HG03442 (cell line): ENCODE data around the gene ANKIB1.
"Not testable (repeated sequence)": the region's sequence is repeated elsewhere in the genome, so short reads cannot be mapped to it uniquely, and the experiment has no call there.

ENCODE experiments used
- ATAC-seq: cut with Tn5 transposase; IDR thresholded peaks from one replicate; pipeline ENCODE4 v1.9.1; 2021; ENCODE audit warnings: mild to moderate bottlenecking, moderate library complexity; ENCODE audit not compliant: unreplicated experiment

ANKIB1 gene

DNA sequence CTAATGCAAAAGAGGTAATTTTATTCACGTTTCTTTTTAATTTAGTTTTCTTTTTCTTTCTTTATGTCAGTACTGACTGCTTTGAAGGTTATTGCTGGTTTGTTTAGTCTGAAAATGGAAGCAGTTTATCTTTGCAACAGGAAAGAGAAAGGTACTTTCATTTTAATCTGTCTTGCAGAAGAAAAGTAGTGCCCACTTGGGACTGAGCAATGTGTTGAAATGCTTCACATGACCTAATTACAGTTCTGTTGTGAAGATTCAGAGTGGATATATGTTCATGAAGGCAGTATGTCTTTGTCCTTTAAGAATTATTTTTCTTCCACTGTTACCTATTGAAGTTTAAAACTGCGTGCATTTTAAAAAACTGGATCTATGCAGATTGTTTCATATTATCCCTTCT is 80.1 kb downstream of the ANKIB1 start:
- no peak for ATAC-seq

DNA sequence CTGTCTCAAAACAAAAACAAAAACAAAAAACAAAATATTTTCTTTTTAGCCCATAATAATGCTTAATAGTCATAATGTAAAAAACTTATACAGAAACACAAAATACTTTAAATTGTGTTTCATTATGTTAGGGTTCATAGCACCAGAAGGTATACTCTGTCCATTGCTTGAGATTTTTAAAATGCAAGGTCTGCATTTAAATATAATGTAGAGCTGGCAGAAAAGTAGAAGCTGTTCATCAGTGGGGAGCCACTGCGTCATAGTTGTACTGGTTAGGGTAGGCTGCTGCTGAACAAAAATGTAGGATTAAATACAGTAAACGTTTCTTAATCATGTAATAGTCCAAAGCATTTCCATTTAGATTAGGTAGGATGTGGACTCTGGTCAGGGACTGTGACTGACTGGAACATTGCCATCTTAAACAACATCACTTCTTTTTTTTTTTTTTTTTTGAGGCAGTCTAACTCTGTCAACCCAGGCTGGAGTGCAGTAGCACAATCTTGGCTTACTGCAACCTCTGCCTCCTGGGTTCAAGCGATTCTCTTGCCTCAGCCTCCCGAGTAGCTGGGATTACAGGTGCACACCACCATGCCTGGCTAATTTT is 85.2 kb downstream of the ANKIB1 start:
- no peak for ATAC-seq

DNA sequence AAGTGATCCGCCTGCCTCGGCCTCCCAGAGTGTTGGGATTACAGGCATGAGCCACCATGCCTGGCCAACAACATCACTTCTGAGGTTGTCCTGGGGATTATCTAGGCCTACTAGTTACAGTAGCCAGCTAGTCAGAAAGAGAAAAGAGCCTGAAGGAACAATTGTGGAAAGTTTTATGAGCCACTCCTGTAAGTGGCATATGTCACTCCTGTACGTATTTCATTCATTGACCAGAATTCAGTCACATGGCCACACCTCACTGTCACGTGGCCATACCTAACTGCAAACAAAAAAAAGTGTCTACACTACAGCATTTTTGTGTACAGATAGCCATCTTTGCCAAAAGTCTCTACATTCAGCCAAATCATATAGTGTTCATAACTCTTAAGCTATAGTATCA is 85.7 kb downstream of the ANKIB1 start:
- no peak for ATAC-seq

DNA sequence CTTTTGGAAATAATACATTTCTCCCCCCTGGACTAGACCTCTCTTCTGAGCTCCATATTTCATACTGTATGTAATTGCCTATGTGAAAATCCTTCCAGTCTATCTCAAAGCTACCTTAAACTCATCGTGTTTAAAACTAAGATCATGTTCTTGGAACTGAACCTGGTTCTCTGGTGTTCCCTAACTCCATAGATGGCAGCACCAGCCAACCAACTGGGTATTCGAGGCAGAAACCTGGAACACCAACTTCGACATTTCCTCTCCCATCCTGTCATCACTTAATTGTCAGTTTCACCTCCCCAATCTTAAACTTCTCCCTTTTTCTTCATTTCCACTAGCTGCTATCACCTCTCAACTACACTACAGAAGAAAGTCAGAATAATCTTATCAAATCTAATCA is 87.0 kb downstream of the ANKIB1 start:
- no peak for ATAC-seq

DNA sequence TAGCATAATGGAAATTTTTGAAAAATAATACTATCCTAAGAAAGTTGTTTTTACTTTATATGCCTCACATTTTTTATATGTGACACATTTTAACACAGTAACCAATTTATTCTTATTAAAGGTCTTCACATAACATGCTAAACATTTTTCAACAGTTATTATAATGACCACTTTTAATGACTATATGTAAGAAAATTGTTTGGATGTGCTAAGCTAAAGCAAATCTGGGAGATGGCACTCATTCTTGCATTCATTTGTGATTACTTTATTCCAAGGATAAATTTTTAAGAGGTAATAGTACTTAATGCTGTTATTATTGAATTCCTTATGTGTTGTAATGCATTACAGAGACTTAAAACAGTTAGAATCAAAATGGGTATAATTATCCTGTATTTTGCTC is 88.1 kb downstream of the ANKIB1 start:
- no peak for ATAC-seq

DNA sequence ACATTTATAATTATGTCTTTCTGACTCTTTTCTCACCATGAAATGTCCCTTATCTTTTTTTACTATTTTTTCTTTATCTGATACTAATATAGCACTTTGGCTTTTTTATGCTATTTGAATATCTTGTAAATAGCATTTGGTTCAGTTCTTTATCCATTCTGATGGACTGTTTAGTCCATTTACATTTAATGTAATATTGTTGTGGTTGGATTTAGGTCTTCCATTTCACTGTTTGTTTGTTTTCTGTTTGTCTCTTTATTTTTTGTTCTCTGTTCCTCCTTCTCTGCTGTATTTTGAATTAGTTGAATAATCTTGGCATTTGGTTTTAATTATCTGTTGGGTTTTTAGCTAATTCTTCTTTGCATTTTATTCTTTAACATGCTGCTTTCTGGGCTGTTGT is 89.8 kb downstream of the ANKIB1 start:
- ATAC-seq = no peak

DNA sequence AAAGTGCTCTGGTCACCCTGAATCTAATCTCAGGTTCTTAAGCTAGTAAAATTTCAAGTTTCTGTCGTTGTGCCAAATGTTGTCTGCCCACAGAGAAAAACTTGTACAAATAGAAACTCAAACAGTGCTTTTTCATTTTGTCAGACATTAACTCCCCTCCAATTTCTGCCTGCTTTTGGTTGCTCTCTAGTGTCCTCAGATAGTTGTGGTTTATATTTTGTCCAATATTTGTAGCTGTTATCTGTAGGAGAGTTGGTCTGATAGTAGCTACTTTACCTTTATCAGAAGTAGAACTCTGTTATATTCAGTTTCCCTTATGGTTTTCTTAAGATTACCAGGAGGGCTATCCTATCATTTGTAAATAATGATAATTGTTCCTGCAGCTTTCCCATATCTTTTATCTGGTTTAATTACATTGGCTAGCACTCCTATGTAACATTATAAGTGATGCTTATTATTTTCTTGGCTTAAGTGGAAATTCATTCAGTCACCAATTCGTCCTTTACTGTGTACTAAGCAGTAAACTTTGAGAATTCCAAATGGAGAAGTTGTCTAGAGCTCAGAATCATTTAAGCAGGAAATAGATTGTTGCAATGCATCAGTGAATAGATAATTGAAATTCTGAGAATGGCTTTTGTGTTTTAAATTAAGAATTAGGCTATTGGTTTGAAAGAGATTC is 91.0 kb downstream of the ANKIB1 start:
- ATAC-seq = no peak

DNA sequence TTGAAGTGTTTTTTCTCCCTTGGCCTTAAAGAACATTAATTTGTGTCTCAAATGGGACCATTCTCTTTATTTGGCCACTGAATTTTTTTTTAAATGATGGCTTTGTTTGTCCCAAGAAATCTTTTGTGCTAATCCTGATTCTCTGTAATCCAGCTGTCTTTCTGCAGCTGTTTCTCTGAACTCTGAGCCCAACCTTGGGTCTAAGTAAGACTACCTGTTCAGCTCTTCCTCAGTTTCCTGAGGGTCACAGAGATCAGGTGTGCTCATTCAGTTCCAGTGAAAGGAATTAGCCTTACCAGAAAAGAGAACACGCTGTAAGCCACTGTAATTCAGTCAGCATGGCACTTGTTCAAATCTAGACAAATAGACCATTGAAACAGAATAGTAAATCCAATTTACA is 94.2 kb downstream of the ANKIB1 start:
- no peak for ATAC-seq

DNA sequence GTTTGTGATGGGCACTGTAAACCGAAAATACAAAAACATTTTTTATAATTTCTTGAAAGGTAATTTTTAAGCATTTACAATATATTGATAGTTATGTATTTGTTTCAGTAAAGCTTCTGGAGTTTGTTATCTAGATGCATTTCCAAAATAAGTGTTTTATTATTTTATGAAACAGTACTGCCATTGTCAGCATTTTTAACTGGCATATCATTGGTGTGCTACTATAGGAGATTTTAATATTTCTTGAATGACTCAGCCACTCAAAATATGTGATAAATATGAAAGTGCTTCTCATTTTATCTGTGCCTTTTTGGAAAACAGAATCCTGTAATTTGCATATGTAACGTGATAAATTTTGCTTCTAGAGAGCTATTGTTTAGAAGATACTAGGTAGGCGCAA is 97.9 kb downstream of the ANKIB1 start:
- no peak for ATAC-seq

DNA sequence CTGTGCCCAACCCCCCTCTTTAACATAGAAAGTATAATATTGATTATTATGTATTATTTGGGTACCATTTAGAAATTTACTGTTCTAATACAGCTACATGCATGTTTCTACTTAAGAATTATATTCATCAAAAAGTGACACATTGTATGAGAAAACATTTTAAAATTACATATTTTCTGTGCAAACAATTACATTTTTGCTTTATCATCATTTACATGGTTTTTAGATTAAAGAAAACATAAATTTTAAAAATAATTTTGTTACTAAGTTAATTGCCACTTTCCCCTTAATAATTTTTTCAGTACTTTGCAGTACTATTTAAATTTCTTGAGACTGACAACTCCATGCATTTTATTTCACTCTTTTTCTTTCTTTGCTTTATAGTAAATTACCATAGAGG is 106.2 kb downstream of the ANKIB1 start:
- ATAC-seq = no peak

DNA sequence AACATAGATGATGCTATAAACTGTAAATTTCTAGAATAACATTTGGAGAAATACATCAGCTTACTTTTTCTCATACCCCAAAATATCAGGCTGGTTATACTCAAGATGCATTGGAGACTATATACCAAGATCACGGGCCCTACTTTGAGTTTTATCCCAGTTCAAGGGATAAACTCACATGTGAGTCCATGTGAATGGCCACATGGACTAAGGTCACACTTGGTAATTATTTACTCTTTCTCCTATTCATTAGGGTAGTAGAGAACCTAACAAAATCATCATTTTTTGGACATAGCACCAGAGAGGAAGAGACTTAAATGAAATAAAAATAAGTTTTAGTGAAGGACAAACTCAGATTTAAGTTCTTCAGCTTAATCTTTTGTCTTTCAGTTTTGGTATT is 108.4 kb downstream of the ANKIB1 start:
- ATAC-seq = no peak

DNA sequence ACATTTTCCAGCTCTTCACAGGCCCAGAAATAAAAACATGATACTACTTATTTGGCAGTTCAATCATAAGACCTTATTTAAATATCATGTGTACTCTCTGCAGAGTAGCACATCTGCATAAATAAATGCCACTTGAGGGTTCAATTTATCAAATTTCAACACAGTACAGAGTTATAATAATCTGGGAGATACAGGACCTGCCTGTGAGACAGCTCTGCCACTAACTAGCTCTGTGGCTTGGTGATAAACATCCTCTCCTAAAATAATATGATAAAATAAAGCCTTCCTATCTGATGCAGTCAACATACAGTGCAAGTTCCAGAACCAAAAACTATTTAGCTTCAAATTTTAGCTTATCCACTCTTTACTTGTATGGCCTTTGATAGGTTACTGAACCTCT is 110.6 kb downstream of the ANKIB1 start:
- no peak for ATAC-seq

DNA sequence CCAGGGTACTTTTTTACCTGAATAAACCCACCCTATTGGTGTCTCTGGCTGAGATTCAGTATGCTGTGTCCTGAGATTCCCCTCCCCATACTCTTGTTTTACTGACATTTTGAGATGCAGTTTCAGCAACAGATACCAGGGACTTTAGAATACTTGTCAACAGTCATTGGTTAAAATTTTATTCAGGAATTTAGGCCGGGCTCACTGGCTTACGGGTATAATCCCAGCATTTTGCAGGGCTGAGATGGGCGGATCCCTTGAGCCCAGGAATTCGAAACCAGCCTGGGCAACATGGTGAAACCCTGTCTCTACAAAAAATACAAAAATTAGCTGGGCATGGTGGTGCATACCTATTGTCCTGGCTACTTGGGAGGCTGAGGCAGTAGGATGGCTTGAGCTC is 111.5 kb downstream of the ANKIB1 start:
- ATAC-seq = no peak

DNA sequence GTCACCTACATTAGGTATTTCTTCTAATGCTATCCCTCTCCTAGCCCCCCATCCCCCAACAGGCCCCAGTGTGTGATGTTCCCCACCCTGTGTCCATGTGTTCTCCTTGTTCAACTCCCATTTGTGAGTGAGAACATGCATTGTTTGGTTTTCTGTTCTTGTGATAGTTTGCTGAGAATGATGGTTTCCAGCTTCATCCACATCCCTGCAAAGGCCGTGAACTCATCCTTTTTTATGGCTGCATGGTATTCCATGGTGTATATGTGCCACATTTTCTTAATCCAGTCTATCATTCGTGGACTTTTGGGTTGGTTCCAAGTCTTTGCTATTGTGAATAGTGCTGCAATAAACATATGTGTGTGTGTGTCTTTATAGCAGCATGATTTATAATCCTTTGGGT is 113.4 kb downstream of the ANKIB1 start:
- not testable (repeated sequence) for ATAC-seq

DNA sequence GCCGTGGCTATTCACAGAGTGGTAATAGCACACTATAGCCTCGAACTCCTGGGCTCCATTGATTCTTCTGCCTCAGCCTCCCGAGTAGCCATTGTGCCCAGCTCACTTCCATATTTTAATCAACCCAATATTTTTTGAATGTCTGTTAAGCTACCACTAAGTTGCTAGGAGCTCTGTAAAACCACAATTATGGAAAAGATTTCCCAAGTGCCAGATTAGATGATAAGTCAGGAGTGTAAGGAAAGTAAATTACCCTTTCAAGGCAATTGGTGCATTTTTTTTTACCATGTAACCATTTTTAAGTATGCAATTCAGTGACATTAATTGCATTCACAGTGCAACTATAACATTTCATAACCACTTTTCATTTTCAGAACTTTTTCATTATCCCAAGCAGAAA is 114.0 kb downstream of the ANKIB1 start:
- no peak for ATAC-seq

DNA sequence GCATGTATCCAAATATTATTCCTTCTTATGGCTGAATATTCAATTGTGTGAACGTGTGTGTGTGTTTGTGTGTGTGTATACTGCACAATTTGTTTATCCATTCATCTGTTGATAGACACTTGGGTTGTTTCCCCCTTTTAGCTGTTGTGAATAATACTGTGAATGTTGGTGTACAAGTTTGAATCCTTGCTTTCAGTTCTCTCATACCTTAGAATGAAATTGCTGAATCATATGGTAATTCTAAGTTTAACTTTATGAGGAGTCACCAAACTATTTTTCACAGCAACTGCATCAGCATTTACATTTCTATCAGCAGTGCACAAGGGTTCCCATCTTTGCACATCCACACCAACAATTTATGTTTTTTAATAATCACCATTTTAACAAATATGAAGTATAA is 114.6 kb downstream of the ANKIB1 start:
- no peak for ATAC-seq

DNA sequence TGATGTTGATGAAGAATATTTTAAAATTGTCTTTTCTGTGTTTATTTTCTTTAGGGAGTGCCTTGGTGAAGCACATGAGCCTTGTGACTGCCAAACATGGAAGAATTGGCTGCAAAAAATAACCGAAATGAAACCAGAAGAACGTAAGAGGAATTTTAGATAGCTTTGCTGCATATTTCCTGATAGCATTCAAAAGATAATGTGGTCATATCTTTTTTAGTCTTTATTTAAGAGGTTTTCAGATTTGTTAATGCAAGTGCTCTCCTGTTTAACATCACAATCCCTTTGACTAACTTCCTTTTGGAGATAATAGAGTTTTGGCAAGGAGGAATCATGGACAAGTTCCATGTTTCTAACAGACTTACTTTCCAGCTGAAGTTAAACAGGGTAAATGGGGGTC is 116.4 kb downstream of the ANKIB1 start:
- ATAC-seq = no peak

DNA sequence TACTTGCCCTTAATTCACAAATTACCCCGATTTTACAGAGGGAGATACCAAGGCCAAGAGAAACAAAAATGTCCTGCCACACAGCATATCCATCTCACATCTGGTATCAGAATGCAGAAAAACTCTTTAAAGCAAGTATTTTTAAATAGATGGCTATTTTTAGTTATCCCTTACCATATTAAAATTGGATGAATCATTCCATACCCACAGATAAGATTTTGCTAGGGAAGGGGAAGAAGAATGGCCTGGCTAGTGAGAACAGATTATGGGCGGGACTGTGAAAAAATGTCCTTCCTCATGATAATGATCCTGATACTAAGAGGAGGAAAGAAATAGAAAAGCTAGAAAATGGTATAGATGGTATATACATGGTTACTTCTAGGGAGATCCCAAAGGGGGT is 121.0 kb downstream of the ANKIB1 start:
- no peak for ATAC-seq

DNA sequence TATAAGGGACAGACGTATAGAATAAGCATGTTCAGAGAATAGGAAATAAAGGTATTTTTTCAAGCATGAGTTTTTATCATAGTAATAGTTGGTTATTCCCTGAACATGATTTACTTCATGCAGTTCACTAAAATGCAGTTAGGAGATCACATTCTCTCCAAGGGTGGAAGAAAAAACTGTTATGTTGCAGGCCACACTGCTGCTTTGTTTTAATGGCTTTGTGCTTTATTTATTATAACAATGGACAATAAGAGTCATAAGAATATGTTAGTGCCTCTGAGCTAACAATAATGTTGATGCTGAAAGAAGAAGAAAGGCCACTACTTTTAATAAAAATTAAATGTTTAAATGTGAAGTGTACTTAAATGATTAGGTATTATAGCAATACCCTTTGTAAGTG is 123.0 kb downstream of the ANKIB1 start:
- ATAC-seq = no peak

DNA sequence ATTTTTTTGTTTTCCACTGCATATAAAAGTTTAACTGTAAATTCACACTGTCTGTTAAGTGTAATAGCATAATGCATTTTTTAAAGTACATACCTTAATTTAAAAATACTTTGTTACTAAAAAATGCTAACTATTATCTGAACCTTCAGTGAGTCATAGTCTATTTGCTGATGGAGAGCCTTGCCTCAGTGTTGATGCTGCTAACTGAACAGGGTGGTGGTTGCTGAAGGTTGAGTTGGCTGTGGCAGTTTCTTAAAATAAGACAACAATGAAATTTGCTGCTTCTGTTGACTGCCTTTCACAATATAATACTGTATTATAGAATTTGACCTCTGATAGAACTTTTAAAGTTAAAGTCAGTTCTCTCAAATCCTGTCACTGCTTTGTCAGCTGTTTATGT is 129.2 kb downstream of the ANKIB1 start:
- ATAC-seq = no peak

DNA sequence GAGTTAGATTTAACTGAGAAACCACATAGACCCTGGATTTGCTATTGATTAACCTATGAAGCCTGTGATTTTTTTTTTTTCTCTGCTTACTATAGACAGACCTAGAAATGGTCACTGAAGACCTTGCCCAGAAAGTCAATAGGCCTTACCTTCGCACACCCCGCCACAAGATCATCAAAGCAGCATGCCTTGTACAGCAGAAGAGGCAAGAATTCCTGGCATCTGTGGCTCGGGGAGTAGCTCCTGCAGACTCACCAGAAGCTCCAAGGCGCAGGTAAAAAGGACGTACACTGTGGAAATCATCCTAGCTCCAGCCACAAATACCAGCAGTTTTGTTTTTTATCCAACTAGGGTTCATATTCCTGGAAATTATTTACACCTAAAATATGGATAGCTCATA is 145.3 kb downstream of the ANKIB1 start:
- ATAC-seq = no peak

DNA sequence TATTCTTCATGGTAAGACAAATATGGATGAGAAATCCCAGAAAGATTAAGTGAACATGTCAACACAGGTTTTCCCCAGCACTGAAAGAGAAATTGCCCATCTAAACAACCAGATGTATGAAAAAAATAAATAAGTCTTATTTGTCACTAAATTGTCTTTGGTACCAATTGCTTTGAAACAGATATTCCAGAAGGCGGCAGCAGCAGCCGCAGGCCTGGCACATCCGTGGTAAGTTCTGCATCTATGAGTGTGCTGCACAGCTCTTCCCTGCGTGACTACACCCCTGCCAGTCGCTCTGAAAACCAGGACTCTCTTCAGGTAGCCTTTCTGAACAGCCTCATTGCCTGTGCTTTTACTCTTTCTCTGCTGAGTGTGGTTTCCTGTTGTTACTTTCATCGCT is 151.8 kb downstream of the ANKIB1 start:
- ATAC-seq = no peak

DNA sequence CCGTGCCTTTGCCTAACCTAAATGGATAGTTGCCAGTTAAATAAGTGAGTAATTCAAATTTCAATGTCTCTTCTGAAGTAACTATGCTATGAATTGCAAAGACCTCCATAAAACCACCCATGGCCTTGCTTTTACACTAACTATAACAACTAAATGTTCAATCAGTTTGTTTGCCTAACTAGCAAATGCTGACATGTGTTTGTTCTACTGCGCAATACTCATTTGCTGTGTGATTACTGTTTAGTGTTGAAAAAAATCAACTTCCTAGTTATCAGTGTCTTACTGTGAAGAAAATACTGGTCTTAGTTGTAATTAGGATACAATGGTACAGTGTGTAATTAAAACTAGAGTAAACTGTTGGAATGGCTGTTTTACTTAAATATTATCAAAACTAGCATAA is 154.2 kb downstream of the ANKIB1 start:
- ATAC-seq = no peak
